GM13976 (cell line): ENCODE data around the gene PPP2R2B.

ENCODE experiments used
- DNase-seq: peaks from one replicate; pipeline ENCODE4 v3.0.0; 2012; ENCODE audit warnings: low spot score
- in situ Hi-C: fragments of 300-500 bp; cut with MboI; formaldehyde crosslinking; loops from one replicate; pipeline ENCODE4 v1.12.0; 2022; ENCODE audit warnings: low sequenced_read_pairs, mixed read lengths, inconsistent platforms; ENCODE audit not compliant: unreplicated experiment
- TF ChIP-seq, protein P1 (sequence below): IDR thresholded peaks from 2 replicates; pipeline ENCODE4 v1.5.1; 2012; ENCODE audit warnings: borderline replicate concordance, mild to moderate bottlenecking; ENCODE audit not compliant: insufficient read depth; ENCODE audit errors: extremely low read depth, missing control alignments, control extremely low read depth

The PPP2R2B gene

DNA sequence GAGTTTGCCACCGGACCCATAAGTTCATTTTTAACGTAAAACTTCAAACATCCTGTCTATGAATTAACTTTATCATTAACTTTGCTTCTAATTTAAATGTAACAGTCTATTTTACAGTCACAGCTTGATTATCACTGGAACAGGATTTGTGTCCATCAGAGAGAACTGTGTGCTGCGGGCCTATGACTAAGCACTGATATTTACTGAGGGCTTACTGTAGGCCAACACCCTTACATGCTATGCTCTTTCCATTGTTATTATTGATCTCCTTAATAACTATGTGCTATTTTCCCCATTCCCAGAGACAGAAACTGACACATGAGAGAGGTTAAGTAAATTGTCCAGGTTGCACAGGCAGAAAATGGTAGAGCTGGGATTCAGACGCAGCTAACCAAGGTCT, 338.6 kb downstream of the PPP2R2B start:
- in situ Hi-C loops = loop anchor here (10.0 to 25.0 kb wide), 2 partner anchors 425 to 647 kb away; no protein-coding TSS in a partner anchor
- DNase-seq = no peak
- TF ChIP-seq, protein P1, sequence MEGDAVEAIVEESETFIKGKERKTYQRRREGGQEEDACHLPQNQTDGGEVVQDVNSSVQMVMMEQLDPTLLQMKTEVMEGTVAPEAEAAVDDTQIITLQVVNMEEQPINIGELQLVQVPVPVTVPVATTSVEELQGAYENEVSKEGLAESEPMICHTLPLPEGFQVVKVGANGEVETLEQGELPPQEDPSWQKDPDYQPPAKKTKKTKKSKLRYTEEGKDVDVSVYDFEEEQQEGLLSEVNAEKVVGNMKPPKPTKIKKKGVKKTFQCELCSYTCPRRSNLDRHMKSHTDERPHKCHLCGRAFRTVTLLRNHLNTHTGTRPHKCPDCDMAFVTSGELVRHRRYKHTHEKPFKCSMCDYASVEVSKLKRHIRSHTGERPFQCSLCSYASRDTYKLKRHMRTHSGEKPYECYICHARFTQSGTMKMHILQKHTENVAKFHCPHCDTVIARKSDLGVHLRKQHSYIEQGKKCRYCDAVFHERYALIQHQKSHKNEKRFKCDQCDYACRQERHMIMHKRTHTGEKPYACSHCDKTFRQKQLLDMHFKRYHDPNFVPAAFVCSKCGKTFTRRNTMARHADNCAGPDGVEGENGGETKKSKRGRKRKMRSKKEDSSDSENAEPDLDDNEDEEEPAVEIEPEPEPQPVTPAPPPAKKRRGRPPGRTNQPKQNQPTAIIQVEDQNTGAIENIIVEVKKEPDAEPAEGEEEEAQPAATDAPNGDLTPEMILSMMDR = no peak

DNA sequence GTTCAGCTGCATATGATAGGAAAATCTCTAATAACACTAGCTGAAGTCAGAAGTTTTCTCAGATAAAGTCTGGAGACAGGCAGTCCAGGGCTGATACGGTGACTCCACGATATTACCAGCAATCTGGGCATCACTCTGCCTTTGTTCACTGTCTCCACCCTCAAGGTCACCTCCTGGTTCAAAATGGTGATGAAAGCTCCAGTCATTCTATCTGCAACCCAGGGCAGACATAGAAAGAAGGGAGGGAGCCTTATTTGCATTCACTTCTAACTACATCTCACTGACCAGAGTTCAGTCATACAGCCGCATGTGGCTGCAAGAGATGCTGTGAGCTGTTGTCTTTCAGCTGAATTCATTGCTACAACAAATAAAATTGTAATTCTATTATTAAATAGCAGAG, 340.1 kb downstream of the PPP2R2B start:
- in situ Hi-C loops = loop anchor here (25.0 kb wide), 1 partner anchor 649 kb away; no protein-coding TSS in a partner anchor
- TF ChIP-seq, protein P1 = no peak

DNA sequence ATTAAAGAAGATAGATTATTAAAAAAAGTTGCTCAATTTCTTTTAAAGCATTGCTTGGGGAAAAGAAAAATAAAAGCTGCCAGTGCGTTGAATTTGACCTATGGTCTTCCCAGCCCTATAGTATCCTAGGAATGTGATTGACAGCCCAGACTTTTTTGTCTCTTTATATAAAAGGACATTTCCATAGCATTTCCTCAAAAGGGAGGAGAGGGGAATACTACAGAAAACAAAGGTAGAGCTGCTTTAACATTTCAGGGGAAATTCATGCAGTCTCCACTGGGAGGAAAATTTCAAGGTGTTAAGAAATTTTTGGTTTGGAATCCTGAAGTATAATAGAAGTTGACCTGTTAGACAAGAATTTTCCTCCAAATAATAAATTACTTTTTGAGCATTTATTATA, 344.7 kb downstream of the PPP2R2B start:
- in situ Hi-C loops = loop anchor here (25.0 kb wide), 1 partner anchor 653 kb away; no protein-coding TSS in a partner anchor
- no peak for DNase-seq
- TF ChIP-seq, protein P1 = no peak

More for the DNA sequence above, 340.1 kb downstream of the PPP2R2B start:
- no peak for DNase-seq

DNA sequence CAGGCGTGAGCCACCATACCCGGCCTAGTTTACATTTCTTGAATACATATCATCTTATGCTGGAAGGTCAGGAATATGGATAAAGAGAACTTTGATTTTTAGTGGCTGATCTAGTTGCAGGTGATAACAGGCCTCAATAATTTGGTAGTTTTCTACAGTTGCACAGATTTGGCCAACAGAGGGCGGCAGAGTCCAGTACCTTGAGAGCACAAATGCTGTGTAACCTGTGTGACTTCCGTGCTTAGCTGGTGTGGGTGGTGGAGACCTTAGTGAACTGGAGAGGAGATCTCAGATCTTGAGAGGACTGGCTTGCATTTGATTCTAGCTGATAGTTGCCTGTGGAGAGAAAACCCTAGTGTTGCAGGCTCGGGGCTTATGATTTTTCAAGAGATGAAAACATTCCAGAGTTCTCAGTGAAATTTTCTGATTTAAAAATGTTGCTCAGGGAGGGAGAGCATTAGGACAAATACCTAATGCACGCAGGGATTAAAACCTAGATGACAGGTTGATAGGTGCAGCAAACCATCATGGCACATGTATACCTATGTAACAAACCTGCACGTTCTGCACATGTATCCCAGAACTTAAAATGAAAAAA, 345.2 kb downstream of the PPP2R2B start:
- in situ Hi-C loops = loop anchor here (25.0 kb wide), 1 partner anchor 654 kb away; no protein-coding TSS in a partner anchor
- DNase-seq = peak; percentile 70
- TF ChIP-seq, protein P1 = peak; percentile 77
